Urothelium cell line (cell line): ENCODE results near the gene KCNC1.
A peak's percentile ranks its signal among the peaks of the same experiment; 100 is the strongest.

Experiments used
- DNase-seq: peaks from one replicate; pipeline ENCODE4 v3.0.0; 2011; ENCODE audit warnings: low spot score, mixed read lengths
- FAIRE-seq: peaks from 2 replicates; lab custom pipeline; 2011; peaks lifted over from hg19 to GRCh38; lab: Jason Lieb, UNC

Gene KCNC1

GRCh38 chr11:17714356-17714854 is 20.2 kb upstream of the KCNC1 start:
- FAIRE-seq, result no peak
- DNase-seq, result no peak

GRCh38 chr11:17714870-17715269 is 19.7 kb upstream of the KCNC1 start:
- FAIRE-seq, result no peak
- DNase-seq, result no peak

GRCh38 chr11:17716807-17717206 is 17.8 kb upstream of the KCNC1 start:
- DNase-seq (no peak), FAIRE-seq (no peak)

DNA sequence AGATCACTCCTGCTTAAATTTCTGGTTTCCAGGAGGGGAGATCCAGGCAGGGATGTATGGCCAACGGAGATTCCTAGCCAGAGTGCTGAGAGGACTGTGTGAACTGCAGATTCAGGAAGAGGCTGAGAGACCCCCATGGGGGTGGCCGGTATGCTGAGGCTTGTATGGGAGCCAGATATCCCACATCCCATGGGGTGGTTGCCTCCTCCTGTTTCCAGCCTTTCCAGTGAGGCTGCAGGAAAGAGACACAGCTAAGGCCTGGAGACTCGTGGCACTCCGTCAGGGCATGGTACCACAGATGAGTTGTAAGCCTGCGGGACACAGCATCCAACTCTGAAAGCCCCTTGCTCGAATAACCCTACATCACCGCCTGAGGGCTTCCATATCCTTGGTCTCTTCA is 16.6 kb upstream of the KCNC1 start:
- no peak for DNase-seq
- FAIRE-seq, result no peak

DNA sequence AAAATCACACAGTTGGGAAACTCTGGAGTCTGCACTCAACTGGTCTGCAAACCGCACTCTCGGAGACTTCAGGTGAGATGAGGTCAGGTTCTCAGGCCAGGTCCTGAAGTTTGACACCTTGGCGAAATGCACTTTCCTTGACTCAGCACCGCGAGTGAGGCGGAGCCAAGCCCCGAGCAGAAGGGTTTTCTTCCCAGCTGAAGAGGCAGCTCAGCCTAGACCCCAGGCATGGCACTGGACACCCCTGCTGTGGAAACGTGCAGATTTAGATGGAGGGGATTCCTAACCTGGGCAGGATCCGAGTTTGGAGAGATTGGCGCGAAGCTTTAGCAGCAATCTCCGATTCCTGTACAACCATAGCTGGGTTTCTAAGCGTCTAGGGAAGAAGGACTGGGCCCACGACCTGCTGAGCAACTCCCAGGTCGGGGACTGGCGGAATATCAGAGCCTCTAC is 16.0 kb upstream of the KCNC1 start:
- no peak for DNase-seq

DNA sequence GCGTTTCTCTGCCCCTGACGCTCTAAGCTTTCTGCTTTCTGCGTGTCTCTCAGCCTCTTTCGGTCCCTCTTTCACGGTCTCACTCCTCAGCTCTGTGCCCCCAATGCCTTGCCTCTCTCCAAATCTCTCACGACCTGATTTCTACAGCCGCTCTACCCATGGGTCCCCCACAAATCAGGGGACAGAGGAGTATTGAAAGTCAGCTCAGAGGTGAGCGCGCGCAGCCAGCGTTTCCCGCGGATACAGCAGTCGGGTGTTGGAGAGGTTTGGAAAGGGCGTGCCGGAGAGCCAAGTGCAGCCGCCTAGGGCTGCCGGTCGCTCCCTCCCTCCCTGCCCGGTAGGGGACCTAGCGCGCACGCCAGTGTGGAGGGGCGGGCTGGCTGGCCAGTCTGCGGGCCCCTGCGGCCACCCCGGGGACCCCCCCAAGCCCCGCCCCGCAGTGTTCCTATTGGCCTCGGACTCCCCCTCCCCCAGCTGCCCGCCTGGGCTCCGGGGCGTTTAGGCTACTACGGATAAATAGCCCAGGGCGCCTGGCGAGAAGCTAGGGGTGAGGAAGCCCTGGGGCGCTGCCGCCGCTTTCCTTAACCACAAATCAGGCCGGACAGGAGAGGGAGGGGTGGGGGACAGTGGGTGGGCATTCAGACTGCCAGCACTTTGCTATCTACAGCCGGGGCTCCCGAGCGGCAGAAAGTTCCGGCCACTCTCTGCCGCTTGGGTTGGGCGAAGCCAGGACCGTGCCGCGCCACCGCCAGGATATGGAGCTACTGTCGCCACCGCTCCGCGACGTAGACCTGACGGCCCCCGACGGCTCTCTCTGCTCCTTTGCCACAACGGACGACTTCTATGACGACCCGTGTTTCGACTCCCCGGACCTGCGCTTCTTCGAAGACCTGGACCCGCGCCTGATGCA is 15.3 kb upstream of the KCNC1 start, which contains the start of gene MYOD1:
MYOD1 (plus strand) TSS at position 544 of the 910 bp plus-strand sequence; CDS start at position 756, 212 bp downstream.
- no peak for FAIRE-seq
- DNase-seq, result no peak

More for the DNA sequence above, 16.0 kb upstream of the KCNC1 start:
- FAIRE-seq, result no peak

DNA sequence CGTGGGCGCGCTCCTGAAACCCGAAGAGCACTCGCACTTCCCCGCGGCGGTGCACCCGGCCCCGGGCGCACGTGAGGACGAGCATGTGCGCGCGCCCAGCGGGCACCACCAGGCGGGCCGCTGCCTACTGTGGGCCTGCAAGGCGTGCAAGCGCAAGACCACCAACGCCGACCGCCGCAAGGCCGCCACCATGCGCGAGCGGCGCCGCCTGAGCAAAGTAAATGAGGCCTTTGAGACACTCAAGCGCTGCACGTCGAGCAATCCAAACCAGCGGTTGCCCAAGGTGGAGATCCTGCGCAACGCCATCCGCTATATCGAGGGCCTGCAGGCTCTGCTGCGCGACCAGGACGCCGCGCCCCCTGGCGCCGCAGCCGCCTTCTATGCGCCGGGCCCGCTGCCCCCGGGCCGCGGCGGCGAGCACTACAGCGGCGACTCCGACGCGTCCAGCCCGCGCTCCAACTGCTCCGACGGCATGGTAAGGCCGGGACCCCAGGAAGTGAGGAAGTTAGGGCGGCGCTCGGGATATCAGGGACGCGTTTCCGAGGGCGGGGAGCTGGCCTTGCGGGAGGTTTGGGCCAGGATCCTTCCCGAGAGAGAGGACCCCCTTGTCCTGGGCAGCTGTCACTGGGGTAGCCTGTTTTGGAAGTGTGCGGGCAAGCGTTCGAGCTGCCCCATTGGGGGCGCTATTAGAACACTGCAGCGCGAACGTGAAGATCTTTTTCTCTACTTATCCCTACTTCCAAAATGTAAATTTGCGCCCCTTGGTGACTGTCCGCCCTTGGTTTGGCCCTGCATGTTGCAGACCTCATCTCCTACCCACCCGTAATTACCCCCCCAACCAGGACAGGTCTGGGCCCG is 14.4 kb upstream of the KCNC1 start:
- DNase-seq (no peak), FAIRE-seq (no peak)

DNA sequence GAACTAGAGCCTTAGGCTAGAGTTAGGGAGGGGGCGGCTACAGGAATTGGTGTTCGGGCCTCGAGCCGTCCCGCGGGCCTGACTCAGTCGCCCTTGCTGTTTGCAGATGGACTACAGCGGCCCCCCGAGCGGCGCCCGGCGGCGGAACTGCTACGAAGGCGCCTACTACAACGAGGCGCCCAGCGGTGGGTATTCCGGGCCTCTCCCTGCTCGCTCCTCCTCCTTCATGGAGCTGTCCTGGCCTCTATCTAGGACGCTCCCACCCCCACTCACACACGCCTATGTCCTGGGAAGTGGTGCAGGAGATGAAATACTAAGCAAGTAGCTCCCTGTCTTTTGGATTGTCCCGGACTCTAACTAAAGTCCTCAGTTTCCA is 13.8 kb upstream of the KCNC1 start:
- FAIRE-seq (no peak), DNase-seq (peak; percentile 42)

DNA sequence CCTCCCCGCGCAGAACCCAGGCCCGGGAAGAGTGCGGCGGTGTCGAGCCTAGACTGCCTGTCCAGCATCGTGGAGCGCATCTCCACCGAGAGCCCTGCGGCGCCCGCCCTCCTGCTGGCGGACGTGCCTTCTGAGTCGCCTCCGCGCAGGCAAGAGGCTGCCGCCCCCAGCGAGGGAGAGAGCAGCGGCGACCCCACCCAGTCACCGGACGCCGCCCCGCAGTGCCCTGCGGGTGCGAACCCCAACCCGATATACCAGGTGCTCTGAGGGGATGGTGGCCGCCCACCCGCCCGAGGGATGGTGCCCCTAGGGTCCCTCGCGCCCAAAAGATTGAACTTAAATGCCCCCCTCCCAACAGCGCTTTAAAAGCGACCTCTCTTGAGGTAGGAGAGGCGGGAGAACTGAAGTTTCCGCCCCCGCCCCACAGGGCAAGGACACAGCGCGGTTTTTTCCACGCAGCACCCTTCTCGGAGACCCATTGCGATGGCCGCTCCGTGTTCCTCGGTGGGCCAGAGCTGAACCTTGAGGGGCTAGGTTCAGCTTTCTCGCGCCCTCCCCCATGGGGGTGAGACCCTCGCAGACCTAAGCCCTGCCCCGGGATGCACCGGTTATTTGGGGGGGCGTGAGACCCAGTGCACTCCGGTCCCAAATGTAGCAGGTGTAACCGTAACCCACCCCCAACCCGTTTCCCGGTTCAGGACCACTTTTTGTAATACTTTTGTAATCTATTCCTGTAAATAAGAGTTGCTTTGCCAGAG is 13.2 kb upstream of the KCNC1 start:
- DNase-seq (peak; percentile 64), FAIRE-seq (no peak)

DNA sequence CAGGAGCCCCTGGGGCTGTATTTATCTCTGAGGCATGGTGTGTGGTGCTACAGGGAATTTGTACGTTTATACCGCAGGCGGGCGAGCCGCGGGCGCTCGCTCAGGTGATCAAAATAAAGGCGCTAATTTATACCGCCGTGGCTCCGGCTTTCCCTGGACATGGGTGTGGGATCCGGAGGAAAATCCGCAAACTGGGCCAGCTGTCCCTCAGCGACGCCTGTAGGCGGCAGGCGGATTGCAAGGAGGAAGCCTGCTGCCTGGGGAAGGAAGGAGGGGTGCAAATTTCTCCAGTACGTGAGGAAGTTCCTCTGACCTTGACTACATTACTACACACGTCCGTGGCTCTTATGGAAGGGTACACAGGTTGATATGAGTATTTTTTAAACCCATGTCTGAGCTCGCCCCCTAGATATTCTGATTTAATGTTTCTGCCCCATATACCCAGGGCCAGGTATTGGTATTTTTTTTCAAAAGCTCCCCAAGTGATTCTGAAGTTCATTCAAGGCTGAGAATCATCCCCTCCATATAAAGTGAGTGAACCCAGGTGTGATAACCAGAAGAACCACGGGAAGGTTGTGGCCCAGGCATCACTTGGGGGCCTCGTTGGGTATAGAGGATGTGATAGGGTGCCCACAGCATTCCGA is 12.5 kb upstream of the KCNC1 start:
- DNase-seq, result peak; percentile 85
- FAIRE-seq, result no peak

GRCh38 chr11:17724020-17724908 is 10.3 kb upstream of the KCNC1 start:
- DNase-seq (no peak), FAIRE-seq (no peak)

GRCh38 chr11:17725174-17725573 is 9.4 kb upstream of the KCNC1 start:
- DNase-seq, result no peak
- no peak for FAIRE-seq

DNA sequence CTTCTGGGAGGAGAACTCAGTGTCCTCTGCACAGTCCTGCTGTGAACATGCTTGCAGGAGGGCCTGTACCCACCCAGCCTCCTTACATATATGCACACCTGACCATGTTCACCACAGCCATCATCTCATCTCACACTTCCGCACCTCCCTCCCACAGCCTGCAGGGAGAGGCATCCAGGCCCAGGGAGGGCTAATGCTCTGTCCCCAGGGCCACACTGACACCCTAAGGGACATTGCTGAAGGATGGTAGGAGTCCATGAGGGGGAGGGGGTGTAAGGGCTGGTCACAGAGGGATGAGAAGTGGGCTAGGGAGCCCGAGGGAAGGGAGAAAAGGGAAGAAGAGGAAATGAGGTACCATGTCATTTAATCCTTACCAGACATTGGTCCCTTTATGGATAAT is 4.4 kb upstream of the KCNC1 start:
- no peak for DNase-seq
- FAIRE-seq, result no peak

- no peak for FAIRE-seq
- peak; percentile 90 for DNase-seq
These were observed 3.7 kb upstream of the KCNC1 start for GRCh38 chr11:17730608-17731462.

GRCh38 chr11:17733261-17733660 is 1.3 kb upstream of the KCNC1 start:
- no peak for DNase-seq
- FAIRE-seq, result no peak

- FAIRE-seq, result no peak
These were observed 621 bp downstream of the KCNC1 start for GRCh38 chr11:17734986-17735817.

GRCh38 chr11:17735818-17736578 is 1.4 kb downstream of the KCNC1 start:
- FAIRE-seq, result no peak
- DNase-seq, result peak; percentile 58

More at GRCh38 chr11:17734986-17735817, 621 bp downstream of the KCNC1 start:
- DNase-seq, result peak; percentile 75
